Transverse colon (tissue), 4 donors: ENCODE results near the gene SLC32A1. TPM values are rescaled to one million over a fixed set of nuclear protein-coding genes. Genes with fewer than 3 reads are reported as not detected.

ENCODE experiments used
- DNase-seq: peaks from one replicate; pipeline ENCODE4 v3.0.0-alpha.2; 2019
- H3K27ac ChIP-seq, 4 donors: fragments of 200-600 bp; sonication (generic); 2 replicates each; pipeline ENCODE4 v1.5.1; 2016 to 2018; ENCODE audit warnings: inconsistent platforms in 4 of 4
- H3K27me3 ChIP-seq: fragments of 200-600 bp; sonication (generic); 2 replicates; pipeline ENCODE4 v1.5.1; 2017; ENCODE audit warnings: inconsistent platforms
- H3K36me3 ChIP-seq, 4 donors: fragments of 200-600 bp; sonication (generic); 2 replicates each; pipeline ENCODE4 v1.5.1; 2017 to 2019; ENCODE audit warnings: inconsistent platforms in 4 of 4
- H3K4me1 ChIP-seq, 4 donors: fragments of 200-600 bp; sonication (generic); 2 replicates each; pipeline ENCODE4 v1.5.1; 2017 to 2020; ENCODE audit warnings: inconsistent platforms in 4 of 4
- H3K4me3 ChIP-seq, 4 donors: fragments of 200-600 bp; sonication (generic); 1 replicate in 1 of 4; 2 replicates in 3 of 4; pipeline versions ENCODE4 v1.5.1 to v1.6.1; 2017 to 2019; ENCODE audit warnings: inconsistent platforms in 4 of 4
- H3K9me3 ChIP-seq, 2 donors: fragments of 200-600 bp; sonication (generic); 2 replicates each; pipeline ENCODE4 v1.5.1; 2017 to 2019; ENCODE audit warnings: inconsistent platforms in 2 of 2
- EP300 ChIP-seq: sonication (generic); formaldehyde crosslinking; IDR thresholded peaks from one replicate; pipeline ENCODE4 v1.6.1; 2017; ENCODE audit warnings: antibody characterized with exemption, low read depth
- POLR2A ChIP-seq: fragments of 450-650 bp; IDR thresholded peaks from one replicate; pipeline ENCODE4 v1.6.1; 2016; ENCODE audit warnings: antibody characterized with exemption, mild to moderate bottlenecking, moderate library complexity
- POLR2AphosphoS5 ChIP-seq, 3 donors: sonication (generic); formaldehyde crosslinking; IDR thresholded peaks; one replicate each; pipeline ENCODE4 v1.6.1; 2016; ENCODE audit warnings: antibody characterized with exemption in 3 of 3
- WGBS, 2 donors: methylation state at CpG; one replicate each; pipeline ENCODE4 v1.1.5; 2018; ENCODE audit warnings: low coverage in 1 of 2; 5-methylcytosine and 5-hydroxymethylcytosine counted together
- in situ Hi-C, 4 donors: fragments of 200-750 bp; cut with MboI; loops; one replicate each; pipeline versions ENCODE4 v1.15.0 to v1.15.1; 2017; ENCODE audit warnings: low sequenced_read_pairs in 3 of 4, low pct_ligation_motif_present in 1 of 4, low pct_unique_long_range_greater_than_20kb in 1 of 4
- intact Hi-C: fragments of 100-400 bp; cut with DNase I; formaldehyde crosslinking; loops from one replicate; pipeline ENCODE4 v1.15.1; 2023; ENCODE audit warnings: low total_unique reads
- total RNA-seq, 4 donors: library from RNA; depleted of rRNA; stranded (reverse); fragments of >200 nt; gene quantifications; one replicate each; pipeline ENCODE4 v1.1.0, GENCODE V29; 2016
- TF ChIP-seq, protein P1 (sequence below), 5 experiments: fragments of 200-600 bp in 3 of 5; fragments of 450-650 bp in 2 of 5; sonication (generic) in 3 of 5; IDR thresholded peaks; 1 replicate in 2 of 5; 2 replicates in 3 of 5; pipeline ENCODE4 v1.5.1; 2016 to 2017; ENCODE audit warnings: antibody characterized with exemption in 5 of 5, inconsistent platforms in 3 of 5, mild to moderate bottlenecking in 2 of 5, moderate library complexity in 1 of 5

SLC32A1 gene
- total RNA-seq, 4 donors from 2014 or later: not detected

DNA sequence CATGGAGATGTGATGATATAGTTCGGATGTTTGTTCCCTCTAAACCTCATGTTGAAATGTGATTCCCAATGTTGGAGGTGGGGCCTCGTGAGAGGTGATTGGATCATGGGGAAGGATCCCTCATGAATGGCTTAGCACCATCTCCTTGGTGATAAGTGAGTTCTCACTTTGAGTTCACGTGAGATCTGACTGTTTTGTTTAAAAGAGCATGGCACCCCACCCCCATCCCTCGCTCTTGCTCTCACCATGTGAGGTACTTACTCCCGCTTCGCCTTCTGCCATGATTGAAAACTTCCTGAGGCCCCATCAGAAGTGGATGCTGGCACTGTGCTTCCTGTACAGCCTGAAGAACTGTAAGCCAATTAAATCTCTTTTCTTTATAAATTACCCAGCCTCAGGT, 10.9 kb downstream of the SLC32A1 start:
- intact Hi-C loops: no loop called here
- TF ChIP-seq POLR2A (no peak), EP300 (no peak), POLR2AphosphoS5 (IDR thresholded peaks at IDR 0.05) (no peak)
- TF ChIP-seq, protein P1, sequence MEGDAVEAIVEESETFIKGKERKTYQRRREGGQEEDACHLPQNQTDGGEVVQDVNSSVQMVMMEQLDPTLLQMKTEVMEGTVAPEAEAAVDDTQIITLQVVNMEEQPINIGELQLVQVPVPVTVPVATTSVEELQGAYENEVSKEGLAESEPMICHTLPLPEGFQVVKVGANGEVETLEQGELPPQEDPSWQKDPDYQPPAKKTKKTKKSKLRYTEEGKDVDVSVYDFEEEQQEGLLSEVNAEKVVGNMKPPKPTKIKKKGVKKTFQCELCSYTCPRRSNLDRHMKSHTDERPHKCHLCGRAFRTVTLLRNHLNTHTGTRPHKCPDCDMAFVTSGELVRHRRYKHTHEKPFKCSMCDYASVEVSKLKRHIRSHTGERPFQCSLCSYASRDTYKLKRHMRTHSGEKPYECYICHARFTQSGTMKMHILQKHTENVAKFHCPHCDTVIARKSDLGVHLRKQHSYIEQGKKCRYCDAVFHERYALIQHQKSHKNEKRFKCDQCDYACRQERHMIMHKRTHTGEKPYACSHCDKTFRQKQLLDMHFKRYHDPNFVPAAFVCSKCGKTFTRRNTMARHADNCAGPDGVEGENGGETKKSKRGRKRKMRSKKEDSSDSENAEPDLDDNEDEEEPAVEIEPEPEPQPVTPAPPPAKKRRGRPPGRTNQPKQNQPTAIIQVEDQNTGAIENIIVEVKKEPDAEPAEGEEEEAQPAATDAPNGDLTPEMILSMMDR (IDR thresholded peaks at IDR 0.05): no peak
- DNase-seq: no peak
- Histone ChIP-seq H3K27ac (no peak overlapping the region), H3K9me3 (no peaks in the 10 kb centered on the region), H3K4me1 (peaks cover 3 to 13% (median 10%) of the 10 kb centered on the region in 4 donors), H3K27me3 (peaks cover 92% of the 10 kb centered on the region), H3K36me3 (no peaks in the 10 kb centered on the region), H3K4me3 (no peak overlapping the region)
- WGBS, 2 donors: 47 to 48% methylated on average over 5 to 6 of the region's 6 CpGs
- in situ Hi-C loops: no loop called here

DNA sequence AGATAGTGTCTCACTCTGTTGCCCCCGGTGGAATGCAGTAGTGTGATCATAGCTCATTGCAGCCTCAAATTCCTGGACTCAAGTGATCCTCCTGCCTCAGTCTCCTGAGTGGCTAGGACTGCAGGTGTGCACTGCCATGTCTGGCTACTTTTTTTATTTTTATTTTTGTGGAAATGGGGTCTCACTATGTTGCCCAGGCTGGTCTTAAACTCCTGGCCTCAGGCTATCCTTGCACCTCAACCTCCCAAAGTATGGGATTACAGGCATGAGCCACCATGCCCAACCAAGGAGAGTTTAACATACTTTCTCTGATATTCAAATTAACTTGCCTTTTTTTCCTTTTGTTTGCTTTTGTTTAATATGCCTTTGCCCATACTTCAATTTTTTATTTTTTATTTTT, 13.6 kb downstream of the SLC32A1 start:
- no peaks in the 10 kb centered on the region for H3K36me3 ChIP-seq
- peaks cover 89% of the 10 kb centered on the region for H3K27me3 ChIP-seq
- no peak overlapping the region for H3K27ac ChIP-seq
- DNase-seq: no peak
- no peaks in the 10 kb centered on the region for H3K4me1 ChIP-seq
- TF ChIP-seq POLR2A: no peak
- no peak for TF ChIP-seq POLR2AphosphoS5 (IDR thresholded peaks at IDR 0.05)
- TF ChIP-seq, protein P1 (IDR thresholded peaks at IDR 0.05): no peak
- no peak for TF ChIP-seq EP300
- in situ Hi-C loops: no loop called here
- intact Hi-C loops: no loop called here
- no peaks in the 10 kb centered on the region for H3K9me3 ChIP-seq
- no peak overlapping the region for H3K4me3 ChIP-seq
- WGBS, 2 donors: 38 to 75% methylated on average over 1 of the region's 1 CpG

DNA sequence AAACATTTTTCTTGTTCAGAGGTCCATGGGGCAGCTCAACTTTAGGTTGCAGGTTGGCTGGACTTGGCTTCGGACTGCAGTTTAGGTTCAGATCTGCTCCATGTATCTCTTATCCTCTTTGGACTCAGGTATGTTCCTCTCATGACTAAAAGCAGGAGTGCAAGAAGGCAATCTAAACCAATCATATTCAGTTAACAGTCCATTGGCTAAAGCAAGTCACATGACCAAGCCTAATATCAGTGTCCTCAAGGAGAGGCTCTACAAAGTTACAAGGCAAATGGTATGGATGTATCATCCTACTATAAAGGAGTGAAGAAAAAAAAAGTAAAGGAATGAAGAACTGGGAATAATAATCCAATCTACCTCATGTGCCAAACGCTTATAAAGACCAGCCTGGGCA, 21.5 kb downstream of the SLC32A1 start:
- no peak for DNase-seq
- in situ Hi-C loops: loop anchor here in 1 of 4 donors (10.0 kb wide), 1 partner anchor 101 kb away; no protein-coding TSS in a partner anchor
- no peaks in the 10 kb centered on the region for H3K36me3 ChIP-seq
- no peak for TF ChIP-seq POLR2A
- TF ChIP-seq POLR2AphosphoS5 (IDR thresholded peaks at IDR 0.05): no peak
- no peak for TF ChIP-seq EP300
- TF ChIP-seq, protein P1 (IDR thresholded peaks at IDR 0.05): no peak
- peaks cover 25% of the 10 kb centered on the region for H3K27me3 ChIP-seq
- H3K4me3 ChIP-seq: no peak overlapping the region
- H3K9me3 ChIP-seq: no peaks in the 10 kb centered on the region
- no peak overlapping the region for H3K27ac ChIP-seq
- 89 to 100% methylated on average over 2 of the region's 2 CpGs for WGBS, 2 donors
- peaks cover 6 to 18% (median 14%) of the 10 kb centered on the region in 4 donors for H3K4me1 ChIP-seq
- intact Hi-C loops: no loop called here

DNA sequence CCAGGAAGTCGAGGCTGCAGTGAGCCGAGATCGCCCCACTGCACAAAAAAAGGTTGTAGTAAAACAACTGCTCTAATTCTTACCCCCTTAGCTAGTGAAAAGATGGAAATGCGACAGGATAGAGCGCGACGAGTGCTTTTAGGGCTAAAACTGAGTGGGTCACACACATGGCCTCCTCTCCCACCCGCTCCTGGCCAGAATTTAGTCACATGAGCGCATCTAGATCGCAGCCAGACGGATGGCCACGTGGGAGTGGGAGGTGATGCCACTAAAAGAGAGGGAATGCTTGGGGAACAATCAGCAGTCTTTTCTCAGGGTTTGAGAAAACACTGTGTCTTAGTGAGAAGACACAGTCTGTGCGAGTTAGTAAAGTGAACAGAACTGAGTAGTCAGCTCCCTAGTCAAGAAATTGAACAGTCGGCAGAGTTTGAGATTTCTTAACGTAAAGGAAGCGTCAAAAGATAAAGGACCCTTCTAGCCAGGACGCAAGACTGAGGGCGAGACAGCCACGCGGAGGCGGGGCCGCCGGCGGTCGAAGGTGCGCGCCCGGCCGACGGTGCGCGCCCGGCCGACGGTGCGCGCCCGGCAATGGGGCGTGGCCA, 23.3 kb downstream of the SLC32A1 start:
- Histone ChIP-seq H3K4me1 (peaks cover 6 to 18% (median 14%) of the 10 kb centered on the region in 4 donors), H3K27me3 (peaks cover 6% of the 10 kb centered on the region), H3K36me3 (peaks cover 0 to 4% (median 0%) of the 10 kb centered on the region in 4 donors), H3K4me3 (peak overlapping the region in 3 of 4 donors; percentile 55 to 98 (median 91)), H3K27ac (peak overlapping the region; percentile 85 to 90 (median 89)), H3K9me3 (no peaks in the 10 kb centered on the region)
- DNase-seq: no peak
- intact Hi-C loops (no loop called here), in situ Hi-C loops (loop anchor here in 1 of 4 donors (10.0 kb wide), 1 partner anchor 103 kb away; no protein-coding TSS in a partner anchor)
- TF ChIP-seq, protein P1 (IDR thresholded peaks at IDR 0.05): no peak
- TF ChIP-seq EP300: no peak
- no peak for TF ChIP-seq POLR2AphosphoS5 (IDR thresholded peaks at IDR 0.05)
- TF ChIP-seq POLR2A: no peak
- WGBS, 2 donors: 12 to 24% methylated on average over 14 to 39 of the region's 39 CpGs
